Measurements from ENCODE around the gene HK1. TPM values are rescaled to one million over a fixed set of nuclear protein-coding genes. Genes with fewer than 3 reads are reported as not detected.

HK1 gene
- total RNA-seq, 1 donor from 2014 or later: 61.3 TPM

DNA sequence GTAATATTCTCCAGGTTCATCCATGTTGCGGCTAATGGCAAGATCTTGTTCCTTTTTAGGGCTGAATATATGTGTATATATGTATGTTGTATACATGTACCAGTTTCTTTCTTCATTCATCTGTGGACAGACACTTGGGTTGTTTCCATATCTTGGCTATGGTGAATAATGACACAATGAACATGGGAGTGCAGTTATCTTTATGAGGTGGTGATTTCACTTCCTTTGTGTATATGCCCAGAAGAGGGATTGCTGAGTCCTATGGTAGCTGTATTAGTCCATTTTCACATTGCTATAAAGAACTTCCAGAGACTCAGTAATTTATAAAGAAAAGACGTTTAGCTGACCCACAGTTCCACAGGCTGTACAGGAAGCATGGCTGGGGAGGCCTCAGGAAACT, 155.9 kb downstream of the HK1 start:
- Mint-ChIP-seq H3K27me3 (ENCODE audit: unreplicated experiment) (peaks cover 3% of the 10 kb centered on the region), H3K36me3 (ENCODE audit: unreplicated experiment) (no peaks in the 10 kb centered on the region), H3K4me1 (ENCODE audit: unreplicated experiment) (peaks cover 15% of the 10 kb centered on the region), H3K4me3 (ENCODE audit: unreplicated experiment) (no peak overlapping the region), H3K9me3 (ENCODE audit: unreplicated experiment) (no peaks in the 10 kb centered on the region), H3K27ac (ENCODE audit: unreplicated experiment) (no peak overlapping the region)
- TF ChIP-seq, protein P1, sequence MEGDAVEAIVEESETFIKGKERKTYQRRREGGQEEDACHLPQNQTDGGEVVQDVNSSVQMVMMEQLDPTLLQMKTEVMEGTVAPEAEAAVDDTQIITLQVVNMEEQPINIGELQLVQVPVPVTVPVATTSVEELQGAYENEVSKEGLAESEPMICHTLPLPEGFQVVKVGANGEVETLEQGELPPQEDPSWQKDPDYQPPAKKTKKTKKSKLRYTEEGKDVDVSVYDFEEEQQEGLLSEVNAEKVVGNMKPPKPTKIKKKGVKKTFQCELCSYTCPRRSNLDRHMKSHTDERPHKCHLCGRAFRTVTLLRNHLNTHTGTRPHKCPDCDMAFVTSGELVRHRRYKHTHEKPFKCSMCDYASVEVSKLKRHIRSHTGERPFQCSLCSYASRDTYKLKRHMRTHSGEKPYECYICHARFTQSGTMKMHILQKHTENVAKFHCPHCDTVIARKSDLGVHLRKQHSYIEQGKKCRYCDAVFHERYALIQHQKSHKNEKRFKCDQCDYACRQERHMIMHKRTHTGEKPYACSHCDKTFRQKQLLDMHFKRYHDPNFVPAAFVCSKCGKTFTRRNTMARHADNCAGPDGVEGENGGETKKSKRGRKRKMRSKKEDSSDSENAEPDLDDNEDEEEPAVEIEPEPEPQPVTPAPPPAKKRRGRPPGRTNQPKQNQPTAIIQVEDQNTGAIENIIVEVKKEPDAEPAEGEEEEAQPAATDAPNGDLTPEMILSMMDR (IDR thresholded peaks at IDR 0.05): no peak
- DNase-seq (ENCODE audit: extremely low spot score, unreplicated experiment): no peak

DNA sequence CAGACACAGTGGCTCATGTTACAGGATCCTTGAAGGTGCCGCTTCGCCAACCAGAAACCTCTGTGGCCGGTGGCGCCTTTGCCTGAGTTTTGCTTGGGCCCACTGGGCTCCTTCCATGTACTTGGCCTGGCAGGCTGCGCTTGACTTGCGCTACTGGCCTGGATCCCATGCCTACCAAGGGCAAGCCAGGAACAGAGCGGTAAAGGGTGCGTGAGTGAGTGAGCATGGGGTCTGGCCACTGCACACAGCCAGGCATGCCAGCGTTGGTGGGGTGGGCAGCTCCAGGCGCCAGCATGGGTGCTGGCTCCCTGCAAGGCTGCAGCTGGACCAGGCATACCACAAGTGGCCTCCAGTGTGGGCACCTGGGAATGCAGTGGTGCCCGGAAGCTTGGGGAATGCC, 156.6 kb downstream of the HK1 start:
- TF ChIP-seq, protein P1 (IDR thresholded peaks at IDR 0.05): no peak
- H3K36me3 Mint-ChIP-seq (ENCODE audit: unreplicated experiment): no peaks in the 10 kb centered on the region
- no peak overlapping the region for H3K4me3 Mint-ChIP-seq (ENCODE audit: unreplicated experiment)
- peaks cover 3% of the 10 kb centered on the region for H3K27me3 Mint-ChIP-seq (ENCODE audit: unreplicated experiment)
- no peak for DNase-seq (ENCODE audit: extremely low spot score, unreplicated experiment)
- H3K9me3 Mint-ChIP-seq (ENCODE audit: unreplicated experiment): no peaks in the 10 kb centered on the region
- H3K4me1 Mint-ChIP-seq (ENCODE audit: unreplicated experiment): peaks cover 18% of the 10 kb centered on the region
- H3K27ac Mint-ChIP-seq (ENCODE audit: unreplicated experiment): no peak overlapping the region

DNA sequence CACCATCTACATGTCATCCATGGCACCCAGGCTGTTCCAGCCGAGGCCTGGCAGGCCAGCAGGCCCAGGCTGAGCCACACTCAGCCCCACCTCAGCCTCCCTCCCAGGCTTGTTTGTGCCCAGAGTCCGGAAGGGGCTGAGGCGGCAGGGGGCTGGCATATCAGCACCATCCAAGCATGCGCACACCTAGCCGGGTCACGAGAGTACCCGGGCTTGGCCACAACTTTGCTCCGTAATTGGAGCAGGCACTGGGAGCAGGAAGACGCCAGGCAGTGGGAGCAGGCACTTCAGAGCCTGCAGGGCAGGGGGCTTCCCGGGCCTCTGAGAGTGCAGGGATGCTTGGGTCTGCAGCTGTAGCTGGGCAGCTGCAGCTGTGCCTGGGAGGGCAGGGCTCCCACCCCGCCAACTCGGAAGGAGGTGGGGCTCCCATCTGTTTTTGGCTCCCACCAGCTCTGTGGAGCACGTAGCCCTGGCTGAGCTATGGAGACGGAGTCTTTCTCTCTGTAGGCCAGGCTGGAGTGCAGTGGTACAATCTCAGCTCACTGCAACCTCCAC, 157.7 kb downstream of the HK1 start:
- Mint-ChIP-seq H3K36me3 (ENCODE audit: unreplicated experiment) (no peaks in the 10 kb centered on the region), H3K4me3 (ENCODE audit: unreplicated experiment) (no peak overlapping the region), H3K27me3 (ENCODE audit: unreplicated experiment) (peaks cover 3% of the 10 kb centered on the region), H3K4me1 (ENCODE audit: unreplicated experiment) (peaks cover 19% of the 10 kb centered on the region), H3K27ac (ENCODE audit: unreplicated experiment) (no peak overlapping the region), H3K9me3 (ENCODE audit: unreplicated experiment) (no peaks in the 10 kb centered on the region)
- TF ChIP-seq, protein P1 (IDR thresholded peaks at IDR 0.05): no peak
- DNase-seq (ENCODE audit: extremely low spot score, unreplicated experiment): no peak

DNA sequence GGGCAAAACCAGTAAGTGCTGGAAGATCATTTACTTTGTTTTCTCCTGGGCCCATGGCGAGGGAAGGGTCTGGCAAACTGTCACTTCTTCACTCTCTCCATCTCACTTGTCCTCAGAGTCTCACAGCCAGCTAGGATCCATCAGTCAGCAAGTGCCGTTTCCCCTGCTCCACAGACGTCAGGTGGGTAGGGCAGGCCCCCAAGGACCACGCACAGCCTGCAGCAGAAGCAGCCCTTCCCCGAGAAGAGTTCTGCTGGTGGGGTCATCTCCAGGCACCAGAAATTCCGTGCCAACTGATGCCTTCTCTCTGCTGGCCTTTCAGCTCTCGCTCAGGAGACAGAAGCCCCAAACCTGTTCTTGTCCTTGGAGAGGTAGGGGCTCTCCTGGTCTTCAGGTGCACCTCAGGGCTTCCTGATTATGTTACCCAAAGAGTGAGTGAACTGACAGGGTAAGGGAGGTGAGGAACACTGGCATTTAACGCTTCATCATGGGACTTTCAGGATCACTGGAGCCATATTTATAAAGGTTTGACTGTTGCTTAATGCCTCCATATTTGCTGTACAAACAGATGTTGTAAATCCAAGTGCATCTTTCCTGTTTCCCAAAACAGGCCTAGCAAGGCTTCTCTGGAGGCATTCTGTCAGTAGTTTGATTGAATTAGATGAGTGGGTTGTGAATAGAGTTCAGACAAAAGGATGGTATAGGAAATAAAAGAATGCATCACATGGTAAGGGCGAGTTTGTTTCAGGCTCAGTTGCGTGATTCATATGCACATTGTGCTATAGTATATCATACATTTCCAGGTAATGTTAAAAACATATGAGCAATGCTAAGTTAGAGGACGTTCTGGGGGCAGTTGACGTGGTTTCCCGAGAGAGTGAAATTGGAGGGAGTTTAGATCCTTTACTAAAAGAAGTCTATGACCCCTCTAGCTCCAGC, 159.3 kb downstream of the HK1 start:
- Mint-ChIP-seq H3K36me3 (ENCODE audit: unreplicated experiment) (no peaks in the 10 kb centered on the region), H3K9me3 (ENCODE audit: unreplicated experiment) (no peaks in the 10 kb centered on the region), H3K27me3 (ENCODE audit: unreplicated experiment) (peaks cover 3% of the 10 kb centered on the region), H3K4me1 (ENCODE audit: unreplicated experiment) (peaks cover 19% of the 10 kb centered on the region), H3K4me3 (ENCODE audit: unreplicated experiment) (no peak overlapping the region), H3K27ac (ENCODE audit: unreplicated experiment) (peak overlapping the region; percentile 54)
- DNase-seq (ENCODE audit: extremely low spot score, unreplicated experiment): no peak
- TF ChIP-seq, protein P1 (IDR thresholded peaks at IDR 0.05): no peak
